Fibroblast of lung (primary cell): Measurements from ENCODE around the gene NEK6. TPM values are rescaled to one million over a fixed set of nuclear protein-coding genes. Genes with fewer than 3 reads are reported as not detected.
A peak's percentile ranks its signal among the peaks of the same experiment; 100 is the strongest.

Experiments used
- DNase-seq, 2 donors: peaks; one replicate each; pipeline versions ENCODE4 v3.0.0 to v3.0.0-alpha.2; 2010; ENCODE audit warnings: low read depth in 2 of 2
- H2AFZ ChIP-seq: 2 replicates; pipeline ENCODE4 v1.5.1; 2012; ENCODE audit warnings: low read length, control low read depth, inconsistent platforms
- H3K27ac ChIP-seq: 2 replicates; pipeline ENCODE4 v1.5.1; 2011; ENCODE audit warnings: low read length, control low read depth; ENCODE audit not compliant: insufficient read depth
- H3K27me3 ChIP-seq: 2 replicates; pipeline ENCODE4 v1.5.1; 2011; ENCODE audit warnings: mild to moderate bottlenecking, low read length; ENCODE audit not compliant: control insufficient read depth, insufficient read depth
- H3K36me3 ChIP-seq: 2 replicates; pipeline ENCODE4 v1.5.1; 2011; ENCODE audit warnings: low read length; ENCODE audit not compliant: control insufficient read depth, insufficient read depth
- H3K4me1 ChIP-seq: 2 replicates; pipeline ENCODE4 v1.5.1; 2011; ENCODE audit warnings: low read length; ENCODE audit not compliant: control insufficient read depth, insufficient read depth; ENCODE audit errors: extremely low read depth
- H3K4me2 ChIP-seq: 2 replicates; pipeline ENCODE4 v1.5.1; 2011; ENCODE audit warnings: low read length, control low read depth; ENCODE audit not compliant: insufficient read depth; ENCODE audit errors: extremely low read depth
- H3K4me3 ChIP-seq, 4 experiments: fragments of 200-600 bp in 1 of 4; sonication (generic) in 1 of 4; replicated peaks in 1 of 4; 2 replicates each; pipeline ENCODE4 v1.5.1; 2011 to 2016; ENCODE audit warnings: low read length in 4 of 4, low read depth in 3 of 4, mild to moderate bottlenecking in 3 of 4, control low read depth in 2 of 4, inconsistent platforms in 1 of 4, mixed read lengths in 1 of 4; ENCODE audit not compliant: insufficient read depth in 1 of 4; ENCODE audit errors: control extremely low read depth in 1 of 4
- H3K79me2 ChIP-seq: 2 replicates; pipeline ENCODE4 v1.5.1; 2012; ENCODE audit warnings: mild to moderate bottlenecking, low read length, inconsistent platforms; ENCODE audit not compliant: control insufficient read depth, insufficient read depth
- H3K9ac ChIP-seq: 2 replicates; pipeline ENCODE4 v1.5.1; 2011; ENCODE audit warnings: mild to moderate bottlenecking, low read length, control low read depth; ENCODE audit not compliant: insufficient read depth
- H3K9me3 ChIP-seq: 2 replicates; pipeline ENCODE4 v1.5.1; 2012; ENCODE audit warnings: low read depth, low read length; ENCODE audit not compliant: control insufficient read depth, insufficient read depth
- H4K20me1 ChIP-seq: 2 replicates; pipeline ENCODE4 v1.5.1; 2011; ENCODE audit warnings: low read length; ENCODE audit not compliant: control insufficient read depth, insufficient read depth; ENCODE audit errors: extremely low read depth
- CTCF ChIP-seq, 2 donors: IDR thresholded peaks in 1 of 2; conservative IDR thresholded peaks in 1 of 2; 1 replicate in 1 of 2; 2 replicates in 1 of 2; pipeline ENCODE4 v1.5.1; 2011 to 2012; ENCODE audit warnings: low read length in 2 of 2, control low read depth in 1 of 2, inconsistent platforms in 1 of 2, low read depth in 1 of 2, mild to moderate bottlenecking in 1 of 2
- EZH2 ChIP-seq: IDR thresholded peaks from 2 replicates; pipeline ENCODE4 v1.5.1; 2012; ENCODE audit warnings: low read length, control low read depth, mild to moderate bottlenecking; ENCODE audit errors: missing control alignments
- polyA plus RNA-seq, 2 donors: library from polyadenylated mRNA; depleted of rRNA in 1 of 2; stranded (reverse) in 1 of 2; unstranded in 1 of 2; fragments of >200 nt; gene quantifications; 2 replicates each; pipeline ENCODE4 v1.2.1, GENCODE V29; 2011 to 2012; ENCODE audit warnings: missing spikeins in 1 of 2
- total RNA-seq: library from RNA; depleted of rRNA; stranded (reverse); fragments of >200 nt; gene quantifications from 2 replicates; pipeline ENCODE4 v1.2.1, GENCODE V29; 2014

NEK6 gene
- total and polyA plus RNA-seq, 2 donors (not counting 1 experiment from before 2014, with no cell fraction given), result 71.2 to 71.4 TPM

GRCh38 chr9:124258607-124259157 lies 933 bp downstream of the NEK6 start:
- Histone ChIP-seq H3K4me1 (peaks cover 36% of the 10 kb centered on the region), H3K4me3 (peak overlapping the region; percentile 44 to 96 (median 76)), H2AFZ (no peak overlapping the region), H3K9me3 (no peaks in the 10 kb centered on the region), H3K9ac (peak overlapping the region; percentile 79), H4K20me1 (no peaks in the 10 kb centered on the region), H3K27ac (peak overlapping the region; percentile 81), H3K36me3 (peaks cover 6% of the 10 kb centered on the region), H3K79me2 (peaks cover 56% of the 10 kb centered on the region), H3K27me3 (no peaks in the 10 kb centered on the region), H3K4me2 (peak overlapping the region; percentile 57)
- DNase-seq, result no peak
- TF ChIP-seq EZH2 (no peak), CTCF (conservative IDR thresholded peaks at IDR 0.05 in 1 of 2, IDR thresholded peaks at IDR 0.05 in 1 of 2; ENCODE audit: low read depth in 1 of 2, low read length in 2 of 2) (no peak)

DNA sequence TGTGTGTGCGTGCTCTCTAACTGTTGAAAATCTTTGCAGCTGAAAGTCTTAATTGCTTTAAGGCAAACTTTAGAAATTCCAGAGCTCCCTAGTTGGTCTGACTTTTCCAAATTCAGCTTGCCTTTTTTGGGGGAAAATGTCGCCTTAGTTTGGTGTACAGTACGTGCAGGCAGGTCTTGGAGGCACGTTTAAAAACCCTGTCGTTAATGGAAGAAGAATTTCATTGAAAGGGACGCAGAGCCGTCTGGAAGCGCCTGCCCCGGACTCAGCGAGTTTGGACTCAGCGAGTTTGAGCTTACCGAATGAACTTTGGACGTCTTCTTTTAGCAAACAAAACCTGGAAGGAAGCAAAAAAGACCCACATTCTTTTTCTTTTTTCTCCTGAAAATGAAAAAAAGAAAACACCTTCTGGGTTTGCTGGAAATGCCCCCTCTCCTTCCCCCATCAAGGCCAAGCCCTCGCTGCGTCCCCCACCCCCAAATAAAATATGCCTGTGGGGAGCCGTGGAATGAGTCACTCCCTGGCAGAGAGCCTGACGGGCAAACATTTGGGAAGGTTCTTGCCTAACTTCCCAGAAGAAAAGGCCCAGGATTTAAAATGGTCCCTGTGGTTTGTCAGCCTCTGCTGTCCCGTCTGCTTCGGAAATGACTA lies 1.5 kb downstream of the NEK6 start:
- Histone ChIP-seq H3K27ac (peak overlapping the region; percentile 81), H3K36me3 (peaks cover 8% of the 10 kb centered on the region), H3K9me3 (no peaks in the 10 kb centered on the region), H3K4me1 (peaks cover 36% of the 10 kb centered on the region), H3K27me3 (no peaks in the 10 kb centered on the region), H3K79me2 (peaks cover 62% of the 10 kb centered on the region), H3K4me3 (peak overlapping the region; percentile 44 to 96 (median 76)), H3K4me2 (peak overlapping the region; percentile 57), H3K9ac (peak overlapping the region; percentile 79), H4K20me1 (no peaks in the 10 kb centered on the region), H2AFZ (no peak overlapping the region)
- DNase-seq, result peak; percentile 91 to 93
- TF ChIP-seq EZH2 (no peak), CTCF (conservative IDR thresholded peaks at IDR 0.05 in 1 of 2, IDR thresholded peaks at IDR 0.05 in 1 of 2; ENCODE audit: low read depth in 1 of 2, low read length in 2 of 2) (no peak)

- peak; percentile 63 to 83 for DNase-seq
- Histone ChIP-seq H3K27me3 (no peaks in the 10 kb centered on the region), H3K79me2 (peaks cover 77% of the 10 kb centered on the region), H4K20me1 (no peaks in the 10 kb centered on the region), H3K4me1 (peaks cover 36% of the 10 kb centered on the region), H3K9ac (no peak overlapping the region), H3K4me2 (peak overlapping the region; percentile 80), H3K36me3 (peaks cover 8% of the 10 kb centered on the region), H3K27ac (peak overlapping the region; percentile 81), H3K9me3 (no peaks in the 10 kb centered on the region), H3K4me3 (peak overlapping the region; percentile 12 to 96 (median 28)), H2AFZ (no peak overlapping the region)
- TF ChIP-seq EZH2 (no peak), CTCF (conservative IDR thresholded peaks at IDR 0.05 in 1 of 2, IDR thresholded peaks at IDR 0.05 in 1 of 2; ENCODE audit: low read depth in 1 of 2, low read length in 2 of 2) (no peak)
Measured at GRCh38 chr9:124260769-124261603, 3.2 kb downstream of the NEK6 start.
